D721Med (cell line): Measurements from ENCODE around the gene SLC13A3.

Source experiments
- DNase-seq: peaks from one replicate; pipeline ENCODE4 v3.0.0; 2011; ENCODE audit warnings: low spot score; ENCODE audit not compliant: insufficient read length
- FAIRE-seq: peaks from 2 replicates; lab custom pipeline; 2011; peaks lifted over from hg19 to GRCh38; lab: Jason Lieb, UNC
- TF ChIP-seq, protein P1 (sequence below): IDR thresholded peaks from 2 replicates; pipeline ENCODE4 v1.5.1; 2012; ENCODE audit warnings: mild to moderate bottlenecking, control low read depth; ENCODE audit not compliant: insufficient read depth; ENCODE audit errors: missing control alignments

SLC13A3 gene

DNA sequence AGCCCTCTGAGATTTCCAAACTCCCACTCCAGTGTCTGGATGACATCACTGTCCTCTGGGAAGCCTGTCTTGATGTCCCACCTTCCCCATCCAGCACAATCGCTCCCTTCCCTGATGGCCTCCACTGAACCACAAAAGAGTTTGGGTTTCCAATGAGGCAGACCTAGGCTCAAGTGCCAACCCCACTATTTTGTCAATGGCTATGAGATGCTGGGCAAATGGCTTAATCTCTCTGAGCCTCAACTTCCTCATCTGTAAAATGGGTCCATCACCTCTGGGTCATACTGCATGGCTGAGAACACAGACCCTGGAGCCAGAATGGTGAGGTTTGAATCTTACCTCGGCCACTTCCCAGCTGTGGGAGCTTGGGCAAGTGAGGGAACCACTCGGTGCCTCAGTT, 11.7 kb downstream of the SLC13A3 start:
- DNase-seq (no peak), FAIRE-seq (no peak)
- TF ChIP-seq, protein P1, sequence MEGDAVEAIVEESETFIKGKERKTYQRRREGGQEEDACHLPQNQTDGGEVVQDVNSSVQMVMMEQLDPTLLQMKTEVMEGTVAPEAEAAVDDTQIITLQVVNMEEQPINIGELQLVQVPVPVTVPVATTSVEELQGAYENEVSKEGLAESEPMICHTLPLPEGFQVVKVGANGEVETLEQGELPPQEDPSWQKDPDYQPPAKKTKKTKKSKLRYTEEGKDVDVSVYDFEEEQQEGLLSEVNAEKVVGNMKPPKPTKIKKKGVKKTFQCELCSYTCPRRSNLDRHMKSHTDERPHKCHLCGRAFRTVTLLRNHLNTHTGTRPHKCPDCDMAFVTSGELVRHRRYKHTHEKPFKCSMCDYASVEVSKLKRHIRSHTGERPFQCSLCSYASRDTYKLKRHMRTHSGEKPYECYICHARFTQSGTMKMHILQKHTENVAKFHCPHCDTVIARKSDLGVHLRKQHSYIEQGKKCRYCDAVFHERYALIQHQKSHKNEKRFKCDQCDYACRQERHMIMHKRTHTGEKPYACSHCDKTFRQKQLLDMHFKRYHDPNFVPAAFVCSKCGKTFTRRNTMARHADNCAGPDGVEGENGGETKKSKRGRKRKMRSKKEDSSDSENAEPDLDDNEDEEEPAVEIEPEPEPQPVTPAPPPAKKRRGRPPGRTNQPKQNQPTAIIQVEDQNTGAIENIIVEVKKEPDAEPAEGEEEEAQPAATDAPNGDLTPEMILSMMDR: no peak

DNA sequence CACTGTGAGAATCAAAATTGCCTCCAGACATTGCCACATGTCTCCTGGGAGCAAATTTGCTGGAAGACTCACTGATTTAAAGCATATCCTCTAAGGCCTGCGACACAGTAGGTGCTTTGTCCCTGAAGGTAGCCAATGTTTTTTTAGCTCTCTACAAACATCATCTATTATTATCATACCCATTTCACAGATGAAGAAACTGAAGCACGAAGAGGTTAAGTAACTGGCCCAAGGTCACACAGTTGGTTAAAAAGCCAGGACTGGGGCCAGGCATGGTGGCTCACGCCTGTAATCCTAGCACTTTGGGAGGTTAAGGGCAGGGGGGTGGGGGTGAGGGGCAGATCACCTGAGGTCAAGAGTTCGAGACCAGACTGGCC, 12.4 kb downstream of the SLC13A3 start:
- DNase-seq (no peak), FAIRE-seq (no peak)
- TF ChIP-seq, protein P1: no peak

DNA sequence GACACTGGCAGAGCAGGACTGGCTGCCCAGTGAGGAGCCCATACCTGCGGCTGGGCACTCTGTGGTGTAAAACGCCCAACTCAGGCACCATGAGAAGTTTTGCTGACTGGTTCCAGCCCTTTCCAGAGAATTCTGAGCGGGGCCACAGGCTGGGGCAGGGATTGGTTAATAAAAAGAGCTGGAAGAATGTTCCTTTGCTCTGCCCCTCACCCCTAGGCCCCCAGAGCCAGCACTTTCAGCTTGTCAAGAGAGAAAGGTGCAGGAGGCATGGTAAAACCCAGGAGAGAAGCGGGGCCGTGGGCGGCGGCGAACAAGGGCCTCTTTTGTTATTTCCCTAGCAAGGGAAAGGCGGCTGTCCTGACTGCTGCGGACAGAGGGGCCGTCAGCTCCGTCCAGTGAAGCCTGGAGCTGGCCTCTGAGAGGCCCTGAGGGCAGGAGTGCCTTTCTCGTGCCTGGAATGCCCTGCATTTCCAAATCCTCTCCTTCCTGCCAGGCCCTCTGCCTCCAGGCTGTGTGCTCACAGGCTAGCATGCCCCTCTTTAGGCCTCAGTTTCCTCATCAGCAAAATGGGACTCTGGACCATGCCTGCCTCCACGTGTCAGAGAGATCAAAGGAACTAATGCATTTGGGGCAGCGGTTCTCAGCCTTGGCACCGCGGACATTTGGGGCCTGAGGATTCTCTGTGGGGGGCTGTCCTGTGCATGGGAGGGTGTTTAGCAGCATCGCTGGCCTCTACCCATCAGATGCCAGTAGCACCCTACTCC, 12.9 kb downstream of the SLC13A3 start:
- TF ChIP-seq, protein P1: no peak
- FAIRE-seq: no peak
- no peak for DNase-seq

DNA sequence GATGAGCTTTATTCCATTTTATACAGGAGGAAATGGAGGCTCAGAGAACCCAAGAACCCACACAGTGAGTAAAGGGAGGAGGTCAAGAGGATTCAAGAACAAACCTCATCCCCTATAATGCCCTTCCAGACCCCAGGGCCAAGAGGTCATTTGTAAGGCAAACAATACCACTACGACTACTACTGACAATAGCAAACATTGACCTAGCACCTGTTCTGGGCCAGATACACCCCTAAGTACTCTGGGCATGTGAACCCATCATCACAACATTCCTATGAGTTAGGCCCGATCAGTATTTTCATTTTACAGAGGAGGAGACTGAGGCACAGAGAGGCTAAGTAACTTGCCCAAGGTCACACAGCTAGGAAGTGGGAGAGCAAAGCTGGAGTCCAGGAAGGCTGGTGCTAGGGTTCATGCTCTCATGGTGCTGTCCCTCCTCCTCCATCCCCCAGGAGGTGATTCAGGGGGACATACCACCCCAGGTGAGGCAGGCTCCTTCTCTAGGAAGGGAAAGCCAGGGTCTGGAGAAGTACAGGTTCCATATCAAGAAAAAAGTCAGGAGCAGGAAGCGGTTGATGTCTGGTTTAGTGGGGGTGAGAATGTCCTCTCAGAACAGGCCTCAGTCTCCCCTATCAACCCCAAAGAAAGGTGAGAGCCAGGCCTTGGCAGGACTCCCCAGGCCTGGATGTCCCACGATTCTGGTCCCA, 13.7 kb downstream of the SLC13A3 start:
- TF ChIP-seq, protein P1: no peak
- DNase-seq (no peak), FAIRE-seq (no peak)

DNA sequence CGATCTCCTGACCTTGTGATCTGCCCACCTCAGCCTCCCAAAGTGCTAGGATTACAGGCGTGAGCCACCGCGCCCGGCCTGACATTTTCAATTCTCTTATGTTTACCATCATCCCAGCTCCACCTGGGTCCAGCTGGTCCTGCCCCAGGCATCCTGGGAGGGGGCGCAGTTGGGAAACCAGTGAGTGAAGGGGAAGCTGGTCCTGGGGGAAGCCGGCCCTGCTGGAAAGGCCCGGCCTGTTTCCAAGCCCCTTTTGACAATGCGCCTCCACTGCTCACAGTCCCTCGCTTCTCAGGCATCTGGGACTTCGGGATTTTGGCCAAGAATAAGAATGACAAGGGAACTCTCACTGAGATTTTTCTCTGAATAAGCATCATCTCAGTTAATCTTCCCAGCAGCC, 14.2 kb downstream of the SLC13A3 start:
- TF ChIP-seq, protein P1: no peak
- DNase-seq (no peak), FAIRE-seq (no peak)

DNA sequence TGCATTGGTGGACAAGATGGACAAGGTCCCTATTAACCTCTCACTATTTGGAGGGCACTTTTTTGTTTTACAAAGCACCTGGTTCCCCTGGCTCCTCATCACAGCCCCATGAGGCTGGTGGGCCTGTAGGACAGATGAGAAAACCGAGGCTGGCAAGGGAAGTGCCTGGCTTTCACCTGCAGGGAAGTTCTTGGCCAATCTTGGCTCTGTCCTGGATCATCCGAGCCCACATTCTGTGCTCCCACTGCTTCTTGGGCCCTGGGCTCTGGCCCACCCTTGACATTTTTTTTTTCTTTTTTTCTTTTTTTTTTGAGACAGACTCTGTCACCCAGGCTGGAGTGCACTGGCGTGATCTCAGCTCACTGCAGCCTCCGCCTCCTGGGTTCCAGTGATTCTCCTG, 14.7 kb downstream of the SLC13A3 start:
- FAIRE-seq (no peak), DNase-seq (no peak)
- TF ChIP-seq, protein P1: no peak
